ENCODE data around the gene HGS. TPM values are rescaled to one million over a fixed set of nuclear protein-coding genes. Genes with fewer than 3 reads are reported as not detected.

Gene HGS
- total and polyA plus RNA-seq, 2 of the 13 experiments (the other 11 are each of a cell fraction or from before 2014, with no cell fraction given) = 73.3 to 78.1 TPM

GRCh38 chr17:81735264-81736102, 51.7 kb downstream of the HGS start (continued):
- TF ChIP-seq DRAP1 (CRISPR knock-in tag; IDR thresholded peaks at IDR 0.05) (no peak), ELF1 (CRISPR knock-in tag; IDR thresholded peaks at IDR 0.05) (peak; percentile 9; the same call in 1 of the 2 replicates), ZNF782 (CRISPR knock-in tag; IDR thresholded peaks at IDR 0.05; ENCODE audit: borderline replicate concordance) (no peak; the same call in 1 of the 2 replicates), FUBP1 (CRISPR knock-in tag; IDR thresholded peaks at IDR 0.05; ENCODE audit: borderline replicate concordance) (0 out of 2 replicates have a peak, but pooled peaks have one; percentile 42), ZNF878 (CRISPR knock-in tag; IDR thresholded peaks at IDR 0.05) (no peak), TBL1XR1 (IDR thresholded peaks at IDR 0.05; ENCODE audit: borderline replicate concordance, low read length, partially characterized antibody) (no peak), ZBTB46 (CRISPR knock-in tag; IDR thresholded peaks at IDR 0.05; ENCODE audit: borderline replicate concordance) (0 out of 2 replicates have a peak, but pooled peaks have one; percentile 38), SAP130 (CRISPR knock-in tag; IDR thresholded peaks at IDR 0.05; ENCODE audit: low read depth) (peak; percentile 50), ZNF225 (CRISPR knock-in tag; IDR thresholded peaks at IDR 0.05) (0 out of 2 replicates have a peak, but pooled peaks have one; percentile 21), ZNF263 (CRISPR knock-in tag; IDR thresholded peaks at IDR 0.05) (peak; percentile 99), XRCC5 (optimal IDR thresholded peaks at IDR 0.05; ENCODE audit: low read length) (peak; percentile 28), UBTF (CRISPR knock-in tag; IDR thresholded peaks at IDR 0.05) (peak; percentile 45; the same call in 1 of the 2 replicates), ZNF883 (CRISPR knock-in tag; IDR thresholded peaks at IDR 0.05; ENCODE audit: not compliant biosample characterization) (no peak), SMARCC2 (IDR thresholded peaks at IDR 0.05) (no peak), ZNF574 (CRISPR knock-in tag; IDR thresholded peaks at IDR 0.05) (no peak), YEATS2 (CRISPR knock-in tag; IDR thresholded peaks at IDR 0.05; ENCODE audit: borderline replicate concordance) (no peak), MXD4 (CRISPR knock-in tag; IDR thresholded peaks at IDR 0.05) (no peak), ZNF777 (CRISPR knock-in tag; IDR thresholded peaks at IDR 0.05) (0 out of 2 replicates have a peak, but pooled peaks have one; percentile 33), ZNF629 (CRISPR knock-in tag; conservative IDR thresholded peaks at IDR 0.05) (no peak)
